HUDEP-2 (cell line): ENCODE data around the gene C5orf46.

Experiments
- DNase-seq, 76 experiments: peaks; one replicate each; lab custom pipeline; 2025; ENCODE audit not compliant: unreplicated experiment in 76 of 76; lab: John Stamatoyannopoulos, UW

Gene C5orf46

GRCh38 chr5:147860641-147861025 lies 45.7 kb downstream of the C5orf46 start:
- no peak for DNase-seq

- DNase-seq, result no peak
Measured at GRCh38 chr5:147859962-147860640, 46.2 kb downstream of the C5orf46 start.

GRCh38 chr5:147858565-147858964 lies 47.8 kb downstream of the C5orf46 start:
- DNase-seq, result no peak

- DNase-seq, result peak in 31 of 76 experiments; percentile 1 to 30 (median 12)
Measured at GRCh38 chr5:147857302-147858129, 48.8 kb downstream of the C5orf46 start.

GRCh38 chr5:147856801-147857200 lies 49.5 kb downstream of the C5orf46 start:
- no peak for DNase-seq

- no peak for DNase-seq
Measured at GRCh38 chr5:147855774-147856069, 50.6 kb downstream of the C5orf46 start.

GRCh38 chr5:147854894-147855773 lies 51.2 kb downstream of the C5orf46 start:
- no peak for DNase-seq

- no peak for DNase-seq
Measured at GRCh38 chr5:147854331-147854730, 52.0 kb downstream of the C5orf46 start.

GRCh38 chr5:147853372-147853987 lies 52.9 kb downstream of the C5orf46 start:
- no peak for DNase-seq

GRCh38 chr5:147852365-147852764 lies 54.0 kb downstream of the C5orf46 start:
- DNase-seq, result no peak

- no peak for DNase-seq
Measured at GRCh38 chr5:147851578-147851977, 54.8 kb downstream of the C5orf46 start.

- no peak for DNase-seq
Measured at GRCh38 chr5:147849226-147849625, 57.1 kb downstream of the C5orf46 start.

GRCh38 chr5:147845618-147846017 lies 60.7 kb downstream of the C5orf46 start:
- no peak for DNase-seq

GRCh38 chr5:147844846-147845245 lies 61.5 kb downstream of the C5orf46 start:
- no peak for DNase-seq

- no peak for DNase-seq
Measured at GRCh38 chr5:147842869-147843268, 63.5 kb downstream of the C5orf46 start.
